ENCODE measurements around the gene SDHAF3. TPM values are rescaled to one million over a fixed set of nuclear protein-coding genes. Genes with fewer than 3 reads are reported as not detected.
A peak's percentile ranks its signal among the peaks of the same experiment; 100 is the strongest.
"Not testable (repeated sequence)": the region's sequence is repeated elsewhere in the genome, so short reads cannot be mapped to it uniquely, and the experiment has no call there.

The SDHAF3 gene
- total RNA-seq, 1 donor from 2014 or later, result 18.5 TPM

DNA sequence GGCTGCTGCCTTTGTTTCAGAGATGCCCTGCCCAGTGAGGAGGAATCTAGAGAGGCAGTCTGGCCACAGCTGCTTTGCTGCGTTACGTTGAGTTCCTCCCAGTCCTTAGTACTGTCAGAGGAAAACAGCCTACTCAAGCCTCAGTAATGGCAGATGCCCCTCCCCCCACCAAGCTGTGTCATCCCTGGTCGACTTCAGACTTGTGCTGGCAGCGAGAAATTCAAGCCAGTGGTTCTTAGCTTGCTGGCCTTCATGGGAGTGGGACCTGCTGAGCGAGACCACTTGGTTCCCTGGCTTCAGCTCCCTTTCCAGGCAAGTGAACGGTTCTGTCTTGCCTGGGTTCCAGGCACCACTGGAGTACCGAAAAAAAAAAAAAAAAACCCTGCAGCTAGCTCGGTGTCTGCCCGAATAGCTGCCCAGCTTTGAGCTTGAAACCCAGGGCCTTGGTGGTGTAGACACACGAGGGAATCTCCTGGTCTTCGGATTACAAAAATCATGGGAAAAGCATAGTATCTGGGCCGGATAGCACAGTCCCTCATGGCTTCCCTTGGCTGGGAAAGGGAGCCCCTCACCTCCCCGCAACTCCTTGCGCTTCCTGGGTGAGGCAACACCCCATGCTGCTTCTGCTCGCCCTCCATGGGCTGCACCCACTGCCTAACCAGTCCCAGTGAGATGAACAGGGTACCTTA, 9.1 kb downstream of the SDHAF3 start:
- ATAC-seq, result no peak

DNA sequence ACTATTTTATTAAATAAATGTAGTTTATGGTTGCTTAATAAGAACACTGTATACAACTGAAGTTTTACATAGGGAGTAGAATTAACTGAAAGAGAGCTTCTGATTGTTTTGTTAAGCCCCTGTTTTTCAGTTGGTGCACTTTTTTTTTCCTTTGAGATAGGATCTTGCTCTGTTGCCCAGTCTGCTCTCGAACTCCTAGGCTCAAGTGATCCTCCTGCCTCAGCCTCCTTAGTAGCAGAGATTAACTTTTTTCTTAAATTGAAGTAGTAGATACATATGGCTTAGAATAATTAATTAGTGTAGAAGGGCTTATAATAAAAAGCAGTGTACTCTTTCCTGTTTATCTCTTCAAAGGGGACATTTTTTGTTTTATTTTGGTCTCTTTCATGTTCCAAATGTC, 11.2 kb downstream of the SDHAF3 start:
- ATAC-seq, result no peak

DNA sequence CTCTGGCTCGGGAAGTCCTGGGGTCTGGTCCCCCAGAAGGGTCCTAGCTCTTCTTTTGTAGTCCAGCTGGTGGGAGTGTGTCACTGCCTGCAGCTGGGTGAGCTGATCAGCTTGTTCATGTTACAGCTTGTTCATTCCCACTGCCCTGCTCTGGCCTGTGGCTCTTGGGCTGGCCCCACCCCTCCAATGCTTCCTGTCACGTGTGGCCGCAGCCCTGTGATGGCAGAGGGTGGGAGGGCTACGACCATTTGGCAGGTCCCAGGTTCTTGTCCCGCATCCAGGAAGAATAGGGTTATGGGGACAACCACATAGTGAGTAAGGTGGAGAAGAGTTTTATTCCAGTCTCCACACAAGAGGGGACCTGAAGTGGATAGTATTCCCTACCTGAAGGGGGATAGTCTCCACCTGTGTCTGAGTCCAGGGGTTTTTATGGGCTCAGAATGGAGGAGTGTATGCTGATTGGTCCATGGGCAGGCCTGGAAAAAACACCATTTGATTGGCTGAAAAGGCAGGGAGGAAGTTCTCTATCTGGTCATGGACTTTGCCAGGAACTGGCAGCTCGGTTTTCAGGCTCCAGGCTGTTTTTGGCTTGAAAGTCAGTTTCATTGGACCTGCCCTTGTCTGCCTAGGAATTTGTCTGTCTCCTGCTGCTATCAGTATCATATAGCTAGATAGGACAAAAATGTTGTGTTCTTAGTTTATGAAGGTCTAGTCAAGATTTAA, 13.1 kb downstream of the SDHAF3 start:
- peak; percentile 87 for ATAC-seq

DNA sequence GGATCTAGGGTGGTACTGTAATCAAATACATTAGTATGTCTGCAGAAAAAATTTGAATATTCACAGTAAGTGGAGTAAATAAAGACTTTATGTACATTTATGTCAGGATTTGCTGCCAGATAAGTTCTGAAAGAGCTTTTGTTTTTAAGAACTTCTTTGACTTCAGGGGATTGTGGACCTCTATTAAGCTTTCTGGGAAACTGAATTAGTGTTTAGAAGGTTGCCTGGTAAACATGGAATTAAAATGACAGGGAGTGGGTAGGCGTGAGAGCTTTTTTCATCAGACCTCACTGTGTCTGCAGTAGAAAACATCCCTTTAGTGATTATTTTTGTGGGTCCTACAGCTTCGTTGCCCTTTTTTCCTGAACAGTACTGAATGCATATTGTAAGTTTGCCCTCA, 15.7 kb downstream of the SDHAF3 start:
- ATAC-seq, result no peak

DNA sequence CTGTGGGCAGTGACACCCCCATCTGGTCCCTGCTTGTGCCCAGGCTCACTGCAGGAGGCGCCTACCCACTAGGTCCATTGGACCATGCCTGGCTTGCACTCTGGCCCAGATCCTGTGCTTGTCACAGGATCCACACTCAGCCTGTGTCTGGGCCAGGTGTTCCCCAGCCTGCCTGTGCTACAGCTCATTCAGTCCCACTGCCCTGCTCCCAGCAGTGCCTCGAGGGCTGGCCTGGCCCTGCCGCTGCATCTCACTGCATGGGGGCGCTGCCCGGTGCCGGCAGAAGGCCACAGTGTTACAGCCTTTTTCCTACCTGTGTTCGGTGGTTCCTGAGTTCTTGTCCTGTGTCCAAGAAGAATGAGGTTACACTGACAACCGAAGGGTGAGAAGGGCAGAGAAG, 21.3 kb downstream of the SDHAF3 start:
- ATAC-seq, result no peak

DNA sequence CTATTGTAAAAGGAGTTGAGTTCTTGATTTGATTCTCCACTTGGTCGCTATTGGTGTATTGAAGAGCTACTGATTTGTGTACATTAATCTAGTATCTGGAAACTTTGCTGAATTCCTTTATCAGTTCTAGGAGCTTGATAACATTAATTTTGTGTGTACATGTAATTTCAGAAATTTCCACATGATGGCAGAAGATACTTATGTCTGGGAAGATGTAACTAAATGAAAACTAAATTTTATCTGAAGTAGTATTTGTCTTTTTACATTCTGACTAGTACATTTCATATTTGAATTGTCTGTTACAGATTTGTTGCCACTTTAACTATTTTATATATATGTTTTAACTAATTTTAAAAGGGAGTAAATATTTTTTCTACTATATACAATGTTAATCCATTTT, 27.6 kb downstream of the SDHAF3 start:
- no peak for ATAC-seq

DNA sequence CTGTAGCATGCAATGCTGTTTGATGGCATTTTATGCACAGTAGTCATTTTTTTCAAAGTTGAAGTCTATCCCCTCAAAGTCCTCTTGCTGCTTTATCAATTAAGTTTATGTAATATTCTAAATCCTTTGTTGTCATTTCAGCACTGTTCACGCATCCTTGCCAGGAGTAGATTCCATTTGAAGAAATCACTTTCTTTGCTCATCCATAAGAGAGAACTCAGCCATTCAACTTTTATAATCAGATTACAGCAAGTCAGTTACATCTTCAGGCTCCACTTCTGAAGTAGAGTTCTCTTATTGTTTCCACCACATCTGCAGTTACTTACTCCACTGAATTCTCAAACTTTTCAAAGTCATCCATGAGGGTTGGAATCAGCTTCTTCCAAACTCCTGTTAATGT, 32.3 kb downstream of the SDHAF3 start:
- no peak for ATAC-seq

DNA sequence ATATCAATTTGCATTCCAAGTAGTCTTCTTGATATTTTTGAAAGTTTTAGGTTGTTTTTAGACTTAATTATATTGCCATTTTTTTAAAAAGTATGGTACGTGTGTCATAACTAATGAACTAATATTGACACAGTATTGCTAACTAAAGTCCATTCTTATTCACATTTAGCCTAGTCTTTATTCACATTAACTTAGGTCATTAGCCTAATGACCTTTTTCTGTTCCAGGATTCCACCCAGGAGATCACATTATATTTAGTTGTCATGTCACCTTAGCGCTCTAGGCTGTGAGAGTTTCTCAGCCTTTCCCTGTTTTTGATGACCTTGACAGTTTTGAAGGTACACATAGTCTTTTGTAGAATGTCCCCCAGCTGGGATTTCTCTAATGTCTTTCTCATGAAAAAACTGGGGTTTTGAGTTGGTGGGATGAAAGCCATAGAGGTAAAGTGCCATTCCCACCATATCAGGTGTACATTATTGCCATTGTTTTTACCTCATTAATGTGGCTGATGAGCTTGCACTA, 38.5 kb downstream of the SDHAF3 start:
- ATAC-seq, result no peak

DNA sequence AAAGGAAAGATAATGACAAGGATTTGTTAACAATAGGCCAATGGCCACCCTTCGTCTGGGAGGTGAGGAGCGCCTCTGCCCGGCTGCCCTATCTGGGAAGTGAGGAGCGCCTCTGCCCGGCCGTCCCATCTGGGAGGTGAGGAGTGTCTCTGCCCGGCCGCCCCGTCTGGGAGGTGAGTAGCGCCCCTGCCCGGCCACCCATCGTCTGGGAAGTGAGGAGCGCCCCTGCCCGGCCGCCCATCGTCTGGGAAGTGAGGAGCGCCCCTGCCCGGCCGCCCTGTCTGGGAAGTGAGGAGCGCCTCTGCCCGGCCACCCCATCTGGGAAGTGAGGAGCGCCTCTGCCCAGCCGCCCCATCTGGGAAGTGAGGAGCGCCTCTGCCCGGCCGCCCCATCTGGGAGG, 42.5 kb downstream of the SDHAF3 start:
- not testable (repeated sequence) for ATAC-seq

DNA sequence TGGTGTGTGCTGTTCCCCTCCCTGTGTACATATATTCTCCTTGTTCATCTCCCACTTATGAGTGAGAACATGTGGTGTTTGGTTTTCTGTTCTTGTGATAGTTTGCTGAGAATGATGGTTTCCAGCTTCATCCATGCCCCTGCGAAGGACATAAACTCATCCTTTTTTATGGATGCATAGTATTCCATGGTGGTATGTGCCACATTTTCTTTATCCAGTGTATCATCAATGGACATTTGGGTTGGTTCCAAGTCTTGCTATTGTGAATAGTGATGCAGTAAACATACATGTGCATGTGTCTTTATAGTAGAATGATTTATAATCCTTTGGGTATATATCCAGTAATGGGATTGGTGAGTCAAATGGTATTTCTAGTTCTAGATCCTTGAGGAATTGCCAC, 44.1 kb downstream of the SDHAF3 start:
- ATAC-seq, result not testable (repeated sequence)

DNA sequence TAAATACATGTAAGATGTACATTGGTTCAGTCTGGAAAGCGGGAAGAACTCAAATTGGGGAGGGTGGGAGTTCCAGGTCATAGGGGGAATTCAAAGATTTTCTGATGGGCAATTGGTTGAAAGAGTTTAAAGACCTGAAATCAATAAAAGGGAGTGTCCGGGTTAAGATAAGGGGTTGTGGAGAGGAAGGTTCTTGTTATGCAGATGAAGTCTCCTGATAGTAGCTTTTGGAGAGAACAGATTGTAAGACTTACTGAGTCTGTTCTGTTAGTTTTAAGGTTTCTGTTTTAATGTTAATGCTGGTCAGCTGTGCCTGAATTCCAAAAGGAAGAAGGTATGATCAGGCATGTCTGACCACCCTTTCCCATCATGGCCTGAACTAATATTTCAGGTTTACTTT, 48.8 kb downstream of the SDHAF3 start:
- no peak for ATAC-seq

DNA sequence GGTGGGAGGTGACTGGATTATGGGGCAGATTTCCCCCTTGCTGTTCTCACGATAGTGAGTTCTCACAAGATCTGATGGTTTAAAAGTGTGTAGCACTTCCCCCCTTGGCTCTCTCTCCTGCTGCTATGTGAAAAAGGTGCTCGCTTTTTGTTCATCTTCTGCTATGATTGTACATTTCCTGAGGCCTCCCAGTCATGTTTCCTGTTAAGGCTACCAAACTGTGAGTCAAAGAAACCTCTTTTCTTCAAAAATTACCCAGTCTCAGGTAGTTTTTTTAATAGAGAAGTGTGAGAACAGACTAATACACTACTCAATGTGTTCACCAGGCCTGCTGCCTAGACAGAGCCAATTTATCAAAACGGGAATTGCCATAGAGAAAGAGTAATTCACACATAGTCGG, 49.7 kb downstream of the SDHAF3 start:
- no peak for ATAC-seq

DNA sequence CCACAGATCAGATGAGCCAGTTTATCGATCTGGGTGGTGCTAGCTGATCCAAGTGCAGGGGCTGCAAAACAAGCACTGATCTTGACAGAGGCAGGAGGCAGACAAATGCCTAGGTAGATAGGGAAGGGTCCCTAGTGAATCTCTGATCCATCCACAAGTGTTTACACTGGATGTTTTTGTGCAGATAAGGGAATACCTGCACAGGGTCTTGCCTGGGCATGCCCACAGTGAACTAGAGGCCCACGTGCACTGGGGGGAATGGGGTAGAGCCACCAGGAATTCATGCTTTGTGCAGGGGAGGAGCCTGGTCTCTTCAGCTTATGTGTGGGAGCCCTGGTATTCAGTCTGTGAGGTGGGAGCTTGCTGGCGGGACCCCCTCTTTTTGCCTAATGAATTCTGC, 50.3 kb downstream of the SDHAF3 start:
- ATAC-seq, result no peak

DNA sequence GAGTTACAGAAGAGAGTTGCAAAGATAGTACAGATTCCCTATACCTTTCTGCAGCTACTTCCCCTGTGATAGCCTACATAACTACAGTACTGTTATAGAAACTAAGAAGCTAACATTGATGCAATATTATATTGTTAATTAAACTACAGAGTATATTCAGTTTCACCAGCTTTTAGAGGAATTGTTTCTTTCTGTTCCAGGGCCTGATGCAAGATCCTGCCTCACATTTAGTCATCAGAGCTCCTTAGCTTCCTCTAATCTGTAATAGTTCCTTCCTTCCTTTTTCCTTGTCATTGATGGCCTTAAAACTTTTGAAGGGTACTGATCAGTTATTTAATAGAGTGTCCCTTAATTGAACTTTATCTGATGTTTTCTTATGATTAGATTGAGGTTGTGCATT, 56.8 kb downstream of the SDHAF3 start:
- no peak for ATAC-seq

DNA sequence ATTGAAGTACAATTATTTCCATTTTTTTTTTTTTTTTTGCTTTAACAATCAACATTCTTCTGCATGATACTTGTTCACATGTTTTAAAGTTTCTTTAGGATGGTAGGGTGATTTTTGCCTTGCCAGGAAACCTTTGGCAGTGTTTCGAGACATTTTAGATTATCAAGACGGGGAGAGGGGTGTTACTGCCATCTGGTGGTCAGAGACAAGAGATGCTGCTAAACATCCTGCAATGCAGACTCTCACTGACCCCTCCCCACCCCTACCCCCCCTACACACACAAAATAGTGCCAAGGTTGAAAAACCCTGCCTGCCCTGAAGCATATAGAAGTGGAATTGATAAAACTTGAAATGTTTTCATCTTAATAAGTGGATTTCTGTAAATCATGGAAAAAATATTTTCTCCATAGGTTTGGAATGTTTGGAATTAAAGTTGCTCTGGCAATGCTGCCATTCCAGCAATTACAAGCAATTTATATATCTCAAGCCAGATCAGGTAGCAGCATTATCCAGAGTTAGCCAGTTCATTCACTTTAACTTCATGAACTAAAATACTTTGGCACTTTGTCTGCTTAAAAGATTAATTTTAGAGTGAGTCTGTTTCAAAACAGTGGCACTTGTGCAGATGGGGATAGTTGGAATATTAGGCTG, 62.1 kb downstream of the SDHAF3 start:
- ATAC-seq, result peak; percentile 62

DNA sequence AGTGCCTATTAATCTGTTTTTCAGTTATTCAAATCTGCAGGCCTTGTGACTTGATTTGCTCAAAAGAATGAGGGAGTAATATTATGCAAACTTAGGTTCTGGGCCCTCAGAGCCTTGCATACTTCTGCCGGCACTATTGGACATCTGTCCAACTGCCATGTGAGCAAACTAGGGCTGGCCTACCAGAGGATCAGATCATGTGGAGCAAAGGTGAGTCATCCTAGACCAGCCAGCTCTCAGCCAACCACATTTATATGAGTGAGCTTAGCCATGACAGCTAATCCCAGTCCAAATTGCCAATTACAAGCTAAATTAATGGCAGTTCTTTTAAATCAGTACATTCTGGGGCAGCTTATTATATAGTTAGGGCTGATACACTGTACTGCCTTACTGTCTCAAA, 69.6 kb downstream of the SDHAF3 start:
- peak; percentile 68 for ATAC-seq

DNA sequence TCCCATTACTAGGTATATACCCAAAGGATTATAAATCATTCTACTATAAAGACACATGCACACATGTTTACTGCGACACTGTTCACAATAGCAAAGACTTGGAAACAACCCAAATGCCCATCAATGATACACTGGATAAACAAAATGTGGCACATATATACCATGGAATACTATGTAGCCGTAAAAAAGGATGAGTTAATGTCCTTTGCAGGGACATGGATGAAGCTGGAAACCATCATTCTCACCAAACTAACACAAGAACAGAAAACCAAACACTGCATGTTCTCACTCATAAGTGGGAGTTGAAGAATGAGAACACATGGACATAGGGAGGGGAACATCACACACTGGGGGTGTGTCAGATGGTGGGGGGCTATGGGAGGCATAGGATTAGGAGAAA, 78.7 kb downstream of the SDHAF3 start:
- ATAC-seq, result not testable (repeated sequence)

DNA sequence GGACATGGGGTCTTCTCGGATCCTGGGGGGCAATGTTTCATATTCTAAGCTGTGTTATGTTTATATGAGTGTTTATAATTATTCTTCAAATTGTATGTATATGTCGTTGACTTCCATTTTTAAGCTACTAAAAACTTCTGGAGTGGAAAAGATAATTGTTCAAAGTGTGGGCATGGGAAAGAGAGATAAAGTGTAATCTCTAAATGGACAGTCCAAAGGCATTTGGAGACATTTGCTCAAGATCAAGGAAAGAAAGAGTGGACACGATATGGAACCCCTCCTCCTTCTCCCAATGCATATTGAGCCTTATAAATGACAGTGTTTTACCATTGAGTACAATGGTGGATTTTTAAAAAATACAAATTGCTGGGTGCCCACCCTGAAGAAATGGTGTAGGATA, 81.1 kb downstream of the SDHAF3 start:
- ATAC-seq, result no peak

DNA sequence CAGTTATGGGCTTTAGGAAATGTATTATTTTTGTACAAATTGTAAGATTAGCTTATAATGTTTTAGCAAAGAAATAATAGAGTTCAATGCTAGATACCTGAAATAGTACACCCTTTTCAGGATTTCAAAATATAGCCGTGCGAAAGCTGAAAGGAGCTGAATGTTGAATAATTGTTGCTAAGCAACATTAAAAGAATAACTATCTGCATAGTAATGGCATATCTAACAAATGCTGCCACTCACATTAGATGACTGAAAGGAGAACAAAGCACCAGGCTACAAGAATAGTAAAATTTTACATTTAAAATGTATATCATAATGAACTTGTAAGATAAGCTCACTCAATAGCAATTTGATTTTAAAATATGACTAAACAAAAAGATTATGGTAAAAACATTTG, 82.5 kb downstream of the SDHAF3 start:
- ATAC-seq, result no peak

DNA sequence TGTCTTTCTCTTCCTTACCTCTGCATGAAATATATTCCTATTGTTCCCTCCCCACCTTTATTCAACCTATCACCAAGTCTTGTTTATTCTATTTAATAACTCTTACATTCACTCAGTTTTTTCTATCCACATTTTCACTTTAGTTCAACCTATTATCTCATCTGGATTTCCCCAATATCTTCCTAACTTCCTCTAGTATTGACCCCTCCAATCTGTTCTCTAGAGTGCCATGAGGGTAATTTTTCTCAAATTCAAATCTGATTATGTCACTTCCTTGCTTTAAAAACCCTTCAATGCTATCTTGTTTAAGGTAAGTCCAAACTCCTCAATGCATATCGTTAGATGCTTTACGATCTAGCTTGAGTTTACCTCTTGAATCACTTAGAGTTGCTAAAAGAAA, 86.5 kb downstream of the SDHAF3 start:
- ATAC-seq, result no peak

DNA sequence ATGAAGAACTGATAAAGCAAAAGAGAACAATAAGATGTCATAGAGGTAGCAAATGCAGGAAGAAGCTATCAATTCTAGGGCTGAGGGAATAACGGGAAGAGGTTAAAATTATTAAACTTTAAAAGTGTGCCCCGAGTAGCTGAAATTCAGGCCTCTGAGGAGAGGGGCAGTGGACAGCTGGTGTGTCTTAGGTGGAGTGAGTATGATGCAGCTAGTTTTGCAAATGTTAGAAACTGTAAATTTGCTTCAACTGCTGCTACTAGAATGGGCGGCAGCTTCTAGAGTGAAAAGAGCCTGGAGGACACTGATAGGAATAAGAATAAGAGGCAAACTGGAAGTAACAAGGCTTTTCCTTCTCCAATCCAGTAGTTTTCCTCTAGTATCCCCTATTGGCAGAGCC, 87.3 kb downstream of the SDHAF3 start:
- no peak for ATAC-seq

DNA sequence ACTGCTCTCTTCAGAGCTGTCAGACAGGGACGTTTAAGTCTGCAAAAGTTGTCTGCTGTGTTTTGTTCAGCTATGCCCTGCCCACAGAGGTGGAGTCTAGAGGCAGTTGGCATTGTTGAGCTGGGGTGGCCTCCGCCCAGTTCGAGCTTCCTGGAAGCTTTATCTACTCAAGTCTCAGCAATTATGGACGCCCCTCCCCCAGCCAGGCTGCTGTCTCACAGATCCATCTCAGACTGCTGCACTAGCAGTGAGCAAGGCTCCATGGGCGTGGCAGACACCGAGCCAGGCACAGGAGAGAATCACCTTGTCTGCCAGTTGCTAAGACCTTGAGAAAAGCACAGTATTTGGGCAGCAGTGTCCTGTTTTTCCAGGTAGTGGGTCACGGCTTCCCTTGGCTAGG, 98.1 kb downstream of the SDHAF3 start:
- peak; percentile 59 for ATAC-seq

DNA sequence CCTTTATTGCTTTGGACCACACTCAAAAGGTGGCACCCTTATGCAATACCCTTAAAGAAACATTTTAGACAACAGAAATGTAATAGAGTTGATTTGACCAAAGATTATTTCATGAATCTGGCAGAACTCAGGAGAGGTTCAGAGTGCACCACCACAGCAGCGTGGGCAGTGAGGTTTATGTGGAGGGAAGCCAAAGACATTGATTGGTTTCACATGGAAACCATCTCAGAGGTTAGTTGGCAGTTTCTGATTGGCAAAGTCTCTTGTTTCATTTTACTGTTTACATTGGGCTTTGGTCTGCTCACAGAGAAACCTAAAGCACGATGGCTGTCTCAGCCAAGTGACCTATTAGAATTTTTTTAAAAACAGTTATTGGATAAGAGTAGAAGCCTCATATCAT, 101.3 kb downstream of the SDHAF3 start:
- no peak for ATAC-seq

DNA sequence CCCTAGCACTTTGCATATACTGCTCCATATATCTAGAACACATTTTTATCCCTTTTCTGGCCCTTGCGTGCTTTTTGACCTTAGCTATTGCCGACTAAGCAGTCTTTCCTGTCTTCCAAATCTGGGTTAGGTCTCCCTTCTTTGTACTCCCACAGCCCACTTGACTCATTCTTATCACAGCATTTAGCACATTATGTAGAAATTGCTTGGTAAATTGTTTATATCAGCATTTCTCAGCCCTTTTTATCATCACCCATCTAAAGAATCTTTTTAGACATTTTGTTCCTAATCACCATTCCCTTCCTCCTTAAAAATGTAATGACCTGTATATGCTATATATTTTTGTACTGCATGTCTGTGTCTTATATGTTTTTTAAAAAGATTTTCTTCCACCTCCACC, 101.7 kb downstream of the SDHAF3 start:
- ATAC-seq, result no peak
